EL (cell line): ENCODE results near the gene ITPR2.
"Not testable (repeated sequence)": the region's sequence is repeated elsewhere in the genome, so short reads cannot be mapped to it uniquely, and the experiment has no call there.

ENCODE experiments used
- DNase-seq: peaks from one replicate; pipeline ENCODE4 v3.0.0-alpha.2; 2016

Gene ITPR2

DNA sequence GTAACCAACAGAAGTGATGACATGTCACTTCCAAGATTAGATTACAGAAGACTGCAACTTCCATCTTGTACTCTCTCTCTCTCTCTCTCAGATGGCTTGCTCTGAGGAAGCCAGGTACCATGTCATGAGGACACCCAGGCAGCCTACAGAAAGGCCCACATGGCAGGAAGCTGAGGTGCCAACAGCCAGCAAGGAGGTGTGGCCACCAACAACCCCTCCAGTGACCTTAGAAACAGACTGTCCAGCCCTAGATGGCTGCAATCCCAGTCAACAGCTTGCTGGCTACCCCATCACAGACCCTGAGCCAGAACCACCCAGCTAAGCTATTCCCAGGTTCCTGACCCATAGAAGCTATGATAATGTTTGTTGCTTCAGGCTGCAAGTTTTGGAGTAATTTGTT lies 178.4 kb downstream of the ITPR2 start:
- DNase-seq, result no peak

DNA sequence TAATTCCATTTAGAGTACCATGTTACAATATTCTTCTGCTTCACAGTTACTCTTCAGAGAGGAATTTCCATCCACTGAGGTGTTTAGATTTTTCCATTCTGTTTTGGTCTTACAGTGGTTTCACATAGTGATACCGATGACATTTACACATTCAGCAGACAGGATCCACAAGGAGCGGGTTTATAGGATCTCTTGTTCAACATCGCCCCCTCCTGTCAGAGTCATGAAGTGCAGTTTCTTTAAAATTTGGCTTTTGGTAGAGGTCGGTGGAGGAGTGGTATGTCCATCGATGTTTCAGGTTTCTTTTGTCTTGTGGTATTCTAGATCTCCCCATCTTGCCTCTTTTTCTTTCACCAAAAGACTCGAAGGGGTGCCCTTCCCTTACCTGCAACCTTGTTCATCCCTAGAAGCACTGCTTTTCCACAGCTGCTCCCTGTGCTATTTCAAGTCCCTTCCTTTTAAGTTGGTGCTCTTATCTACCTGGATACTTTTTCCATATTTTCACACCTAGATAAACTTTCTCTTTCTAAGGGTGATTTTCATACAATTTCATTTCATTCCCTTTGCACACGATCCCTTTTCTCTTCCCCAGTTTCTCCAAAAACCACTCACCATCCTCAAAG lies 181.3 kb downstream of the ITPR2 start:
- DNase-seq, result peak; percentile 72

DNA sequence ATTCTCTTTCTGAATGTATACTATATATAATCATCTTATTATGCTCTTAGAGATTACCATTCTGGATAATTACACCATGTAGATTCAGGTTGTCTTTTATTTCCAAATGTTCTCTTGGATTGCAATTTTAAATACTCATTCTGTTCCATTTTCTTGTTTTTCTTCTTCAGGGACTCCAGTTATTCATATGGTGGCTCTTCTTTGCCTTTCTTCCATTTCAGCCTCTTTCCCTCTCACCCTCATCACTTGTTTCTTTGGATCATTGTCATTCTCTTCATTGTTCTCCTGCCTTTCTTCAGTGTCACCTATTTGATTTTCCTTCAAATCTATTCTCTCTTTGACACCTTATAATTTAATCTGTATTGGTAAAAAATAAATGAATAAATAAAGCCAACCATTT lies 182.0 kb downstream of the ITPR2 start:
- no peak for DNase-seq

DNA sequence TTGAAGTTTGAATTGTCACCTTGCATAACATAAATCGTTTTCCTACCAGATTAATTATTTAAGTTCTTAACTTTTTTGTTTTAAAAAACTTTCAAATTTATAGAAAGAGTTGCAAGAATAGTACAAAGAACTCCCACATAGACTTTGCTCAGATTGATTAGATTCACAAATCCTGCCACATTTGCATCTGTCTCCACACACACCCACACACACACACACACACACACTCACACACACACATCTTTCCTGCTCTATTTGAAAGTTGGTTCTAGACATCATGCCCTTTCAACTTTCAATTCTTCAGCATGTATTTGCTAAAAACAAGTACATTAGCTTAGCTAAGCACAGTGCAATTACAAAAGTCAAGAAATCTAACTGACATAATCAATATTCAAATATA lies 184.0 kb downstream of the ITPR2 start:
- no peak for DNase-seq

DNA sequence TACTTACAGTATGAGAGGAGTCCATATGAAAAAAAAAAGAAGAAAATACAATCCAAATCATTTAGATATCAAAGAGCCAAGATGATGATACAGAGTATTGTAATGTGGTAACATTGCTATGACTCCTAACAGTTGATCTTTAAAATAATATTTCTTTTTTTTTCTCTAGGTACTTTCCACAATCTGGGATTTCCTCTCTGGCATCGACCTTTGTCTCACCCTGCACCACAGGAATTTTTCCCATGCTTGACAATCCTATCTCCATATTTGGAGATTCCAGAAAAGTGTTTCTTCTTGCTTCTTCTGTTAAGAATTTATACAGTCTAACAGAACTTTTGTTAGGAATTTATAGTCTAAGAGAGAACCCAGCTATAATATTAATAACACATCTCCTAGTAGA lies 184.4 kb downstream of the ITPR2 start:
- DNase-seq, result peak; percentile 93

DNA sequence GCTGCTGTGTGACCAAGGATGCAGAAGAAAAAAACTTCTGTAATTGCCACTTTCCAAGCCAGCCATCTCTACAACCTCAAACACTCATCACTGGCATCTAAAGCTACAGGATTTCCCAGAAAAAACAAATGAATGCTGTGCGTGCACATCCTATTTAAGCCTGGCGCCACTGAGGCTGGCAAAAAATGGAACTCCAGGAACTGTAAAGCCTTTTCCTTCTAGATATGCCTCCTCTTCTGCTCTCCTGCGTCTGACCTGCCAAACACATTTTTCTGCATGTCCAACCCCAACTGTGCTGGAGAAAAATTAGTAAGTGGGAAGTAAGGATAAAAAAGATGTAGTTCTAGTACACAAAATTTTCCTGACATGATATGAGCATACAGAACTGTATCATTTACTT lies 184.9 kb downstream of the ITPR2 start:
- DNase-seq, result no peak

DNA sequence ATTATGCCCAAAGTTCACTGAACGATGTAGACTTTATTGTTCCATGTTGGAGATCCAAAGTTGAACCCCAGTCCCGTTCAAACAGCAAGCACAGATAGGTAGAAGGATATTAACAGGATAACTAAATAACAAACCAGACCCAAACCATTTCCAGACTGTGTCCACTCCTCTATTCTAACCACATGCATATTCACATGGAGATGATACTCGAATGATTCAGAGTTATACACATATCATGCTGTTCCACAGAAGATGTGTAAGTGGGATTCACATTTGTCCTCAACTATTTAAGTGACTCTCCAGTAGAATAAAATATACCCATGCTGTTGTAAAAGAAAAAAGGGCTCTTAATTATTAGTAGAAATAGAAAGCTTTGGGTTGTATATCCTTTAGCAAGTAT lies 185.9 kb downstream of the ITPR2 start:
- DNase-seq, result no peak

DNA sequence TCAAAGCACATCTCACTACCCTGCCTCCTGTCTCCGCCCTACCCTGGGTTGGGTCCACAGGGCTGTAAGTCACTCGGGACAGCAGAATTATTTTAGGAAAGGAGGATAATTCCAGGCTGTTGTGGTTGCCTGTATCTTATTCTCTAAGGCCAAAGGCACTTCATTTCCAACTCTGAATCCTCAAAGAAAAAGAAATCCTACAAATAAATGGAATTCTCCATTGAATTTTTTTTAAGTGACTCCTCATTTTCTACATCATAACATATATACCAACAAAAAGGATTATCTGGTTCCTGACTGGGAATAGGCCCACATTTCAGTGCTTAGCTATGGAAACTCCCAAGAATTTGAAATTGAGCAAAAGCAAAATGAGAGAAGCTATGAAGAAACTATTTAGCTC lies 186.4 kb downstream of the ITPR2 start:
- DNase-seq, result no peak

DNA sequence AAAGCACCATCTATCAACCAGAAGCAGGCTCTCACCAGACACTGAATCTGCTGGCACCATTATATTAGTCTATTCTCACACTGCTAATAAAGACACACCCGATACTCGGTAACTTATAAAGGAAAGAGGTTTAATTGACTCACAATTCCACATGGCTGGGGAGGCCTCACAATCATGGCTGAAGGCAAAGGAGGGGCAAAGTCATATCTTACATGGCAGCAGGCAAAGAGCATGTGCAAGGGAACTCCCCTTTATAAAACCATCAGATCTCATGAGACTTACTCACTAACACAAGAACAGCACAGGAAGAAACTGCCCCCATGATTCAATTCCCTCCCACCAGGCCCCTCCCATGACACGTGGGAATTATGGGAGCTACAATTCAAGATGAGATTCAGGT lies 188.6 kb downstream of the ITPR2 start:
- not testable (repeated sequence) for DNase-seq

DNA sequence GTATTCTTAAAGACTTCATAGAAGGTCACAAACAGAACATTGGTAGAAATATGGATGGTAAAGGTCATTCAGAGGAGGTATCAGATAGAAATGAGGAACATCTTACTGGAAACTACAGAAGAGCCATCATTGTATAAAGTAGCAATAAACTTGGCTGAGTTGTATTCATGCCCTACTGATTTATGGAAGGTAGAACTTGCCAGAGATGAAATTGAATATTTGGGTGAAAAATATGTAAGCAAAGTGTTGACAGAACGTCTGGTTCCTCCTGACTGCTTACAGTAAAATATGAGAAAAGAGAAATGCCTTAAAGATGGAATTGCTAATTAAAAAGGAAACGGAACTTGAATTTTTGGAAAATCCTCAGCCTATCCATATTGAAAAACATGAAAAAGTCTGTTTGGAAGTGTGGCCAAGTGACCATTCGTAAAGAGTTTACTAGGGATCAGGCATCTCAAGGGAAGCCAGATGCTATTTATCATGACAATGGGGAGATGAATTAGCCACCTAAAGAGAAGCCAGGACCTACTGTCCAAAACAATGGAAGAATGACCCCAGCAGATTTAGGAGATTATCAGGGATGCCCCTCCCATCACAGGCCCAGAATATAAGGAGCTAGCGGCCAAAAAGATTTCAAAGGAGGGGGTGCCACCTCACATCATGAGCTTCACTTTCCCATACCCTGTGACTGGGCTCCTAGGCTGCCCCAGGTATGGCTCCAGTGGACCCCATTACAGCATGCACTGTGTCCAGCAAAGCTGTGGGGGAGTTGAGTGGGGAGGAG lies 189.3 kb downstream of the ITPR2 start:
- no peak for DNase-seq

DNA sequence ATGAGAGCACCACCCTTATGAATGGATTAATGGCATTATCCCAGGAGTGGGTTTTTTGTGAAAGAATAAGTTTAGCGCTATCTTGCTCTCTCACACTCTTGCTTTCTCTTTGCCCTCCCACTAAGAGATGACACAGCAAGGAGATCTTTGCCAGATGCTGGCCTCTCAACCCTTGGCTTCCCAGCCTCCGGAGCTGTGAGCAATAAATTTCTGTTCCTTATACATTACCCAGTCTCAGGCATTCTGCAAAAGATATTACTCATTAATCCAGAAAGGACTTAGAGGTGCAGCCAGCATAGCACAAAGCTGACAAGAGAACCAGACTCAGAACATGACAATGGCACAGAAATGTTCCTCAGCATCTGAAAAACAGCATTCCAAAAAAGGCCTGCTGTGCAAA lies 190.6 kb downstream of the ITPR2 start:
- DNase-seq, result no peak

DNA sequence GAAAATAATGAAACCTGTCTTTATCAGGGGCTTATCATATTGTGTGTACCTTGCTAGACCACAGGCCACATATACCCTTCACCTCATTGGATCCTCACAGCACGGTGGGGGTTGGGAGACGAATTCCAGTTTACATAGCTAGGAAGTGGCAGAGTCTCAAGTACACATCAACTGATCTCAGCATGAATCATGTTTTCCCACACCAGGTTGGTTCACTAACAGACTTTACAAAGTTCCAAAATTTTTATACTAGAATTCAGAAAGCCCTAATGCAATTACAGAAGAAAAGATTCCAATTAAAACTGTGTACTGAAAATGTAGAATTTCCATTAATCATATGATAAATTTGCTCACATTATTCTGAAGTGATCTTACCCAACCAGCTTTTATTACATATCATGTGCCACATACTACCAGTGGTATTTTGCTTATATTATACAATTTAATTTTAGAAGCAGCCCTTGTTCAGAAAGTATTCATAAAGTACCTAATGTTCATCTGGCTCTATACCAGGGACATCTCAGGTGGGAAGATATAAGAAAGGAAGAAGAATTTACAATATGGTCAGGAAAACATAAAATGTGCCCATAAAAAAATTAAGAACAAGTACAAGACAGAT lies 196.2 kb downstream of the ITPR2 start:
- peak; percentile 63 for DNase-seq

DNA sequence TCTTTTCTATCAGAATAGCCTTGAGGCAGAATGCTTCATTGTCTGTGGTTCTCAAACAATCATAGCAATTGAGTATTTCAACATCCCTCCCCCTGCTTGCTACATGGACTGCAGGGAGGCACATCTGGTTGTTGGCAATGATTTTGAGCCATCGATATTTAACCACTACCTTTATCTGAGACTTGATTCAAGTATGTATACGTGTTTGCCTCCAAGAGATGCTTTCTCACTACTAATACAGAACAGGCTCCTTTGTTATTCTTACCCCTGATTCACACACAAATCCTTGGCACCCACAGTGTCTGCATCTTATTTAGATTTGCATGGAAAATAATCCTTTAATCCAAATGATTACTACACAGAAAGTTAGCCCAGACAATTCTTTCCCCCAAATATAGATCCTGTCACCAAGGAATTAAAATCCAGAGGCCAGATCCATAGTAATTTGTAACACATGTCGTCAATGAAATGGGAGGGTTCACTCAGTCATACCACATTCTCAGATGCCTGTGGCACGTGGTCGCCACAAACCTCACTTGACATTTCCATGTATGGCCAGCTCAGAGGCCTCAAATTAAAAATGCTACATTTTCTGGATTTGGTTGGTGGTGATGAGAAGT lies 199.3 kb downstream of the ITPR2 start:
- peak; percentile 73 for DNase-seq

DNA sequence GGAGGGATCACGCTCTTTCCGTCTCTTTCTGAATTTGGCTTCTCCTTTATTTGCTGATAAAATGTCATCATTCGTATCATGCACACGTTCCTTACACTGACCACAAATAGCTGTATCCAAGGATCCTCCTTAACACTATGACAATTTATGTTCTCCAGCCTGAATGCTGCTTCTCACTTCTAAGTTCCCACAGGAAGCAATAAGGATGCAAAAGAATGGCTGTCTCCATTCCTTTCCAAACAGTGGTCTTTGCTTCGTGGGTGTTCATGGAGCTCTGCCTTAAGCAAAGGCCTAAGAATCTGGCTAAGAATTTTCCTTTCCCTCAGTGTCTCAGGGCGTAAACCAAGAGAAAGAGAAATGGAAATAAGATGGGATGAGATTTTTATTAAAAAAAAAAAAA lies 200.2 kb downstream of the ITPR2 start:
- no peak for DNase-seq

DNA sequence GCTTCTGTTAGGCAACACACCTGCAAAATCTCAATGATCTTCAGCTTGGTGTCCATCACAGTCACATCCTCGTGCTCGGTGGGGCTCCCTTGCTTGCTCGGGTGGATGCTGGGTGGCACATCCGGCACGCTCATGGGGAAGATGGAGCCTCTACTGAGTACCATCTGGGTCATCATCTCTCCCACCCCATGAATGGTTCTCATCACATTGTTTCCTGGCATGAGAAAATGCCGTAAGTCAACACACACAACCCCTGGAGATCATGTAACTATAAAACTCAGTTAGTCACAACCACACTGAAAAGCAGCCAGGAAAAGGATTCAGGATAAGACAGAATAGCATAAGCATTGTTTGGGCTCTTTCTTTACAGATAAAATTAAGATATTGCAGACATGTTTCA lies 201.1 kb downstream of the ITPR2 start:
- DNase-seq, result no peak

DNA sequence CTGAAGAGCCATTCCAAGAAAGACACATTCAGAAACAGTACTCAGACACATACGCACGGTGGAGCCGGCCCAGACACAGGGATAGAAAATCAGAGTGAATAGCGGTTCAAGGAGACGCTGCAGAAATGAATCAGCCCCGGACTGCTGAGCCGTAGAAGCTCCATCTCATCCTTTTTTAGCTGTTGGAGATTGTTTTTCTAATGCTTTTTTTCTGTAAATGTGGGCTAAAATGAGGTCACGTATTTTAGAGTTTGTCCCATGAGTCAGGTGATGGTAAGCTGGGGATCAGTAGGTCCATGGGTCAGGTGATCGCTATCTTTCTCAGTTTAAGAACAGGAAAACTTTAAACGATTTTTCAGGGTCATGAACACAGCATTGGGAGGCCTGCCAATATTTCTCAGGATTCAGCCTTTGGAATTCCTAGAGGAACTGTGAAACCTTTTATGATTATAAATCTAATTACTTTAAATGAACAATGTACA lies 202.4 kb downstream of the ITPR2 start:
- DNase-seq, result peak; percentile 91

DNA sequence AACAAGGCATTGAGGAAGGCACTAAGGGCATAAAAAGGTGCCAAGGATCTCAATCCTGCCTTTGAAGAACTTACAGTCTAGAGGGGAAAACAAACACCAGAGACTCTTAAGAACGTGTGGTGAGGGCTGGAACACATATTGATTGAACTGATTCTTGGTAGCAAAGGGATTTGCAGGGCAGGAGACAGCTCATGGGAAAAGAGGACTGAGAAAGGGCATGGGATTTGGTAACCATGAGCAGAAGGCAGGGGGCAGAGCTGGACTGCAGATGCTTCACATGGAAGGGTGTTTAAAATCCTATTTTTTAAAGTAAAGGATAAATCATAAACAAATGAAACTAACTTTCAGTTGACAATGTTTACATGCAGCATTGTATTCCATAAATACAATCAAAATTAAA lies 203.1 kb downstream of the ITPR2 start:
- peak; percentile 44 for DNase-seq

DNA sequence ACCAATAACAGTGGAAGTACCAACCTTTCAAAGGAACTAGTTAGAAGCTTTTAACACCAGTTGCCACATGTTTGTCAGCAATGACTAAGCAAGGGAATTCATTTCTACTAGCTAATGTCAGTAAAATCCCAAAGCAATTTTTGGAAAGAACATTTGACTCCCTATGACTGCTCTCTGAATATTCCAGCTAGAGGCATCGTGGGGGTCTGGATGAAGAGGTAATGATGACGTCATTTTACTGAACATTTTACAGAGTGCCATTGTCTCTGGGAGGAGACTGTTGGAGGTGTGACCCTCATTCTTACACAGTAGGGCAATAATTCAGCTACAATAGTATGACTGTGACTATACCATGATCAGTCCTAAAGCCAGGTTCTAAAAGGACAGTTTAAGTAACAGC lies 204.8 kb downstream of the ITPR2 start:
- no peak for DNase-seq

DNA sequence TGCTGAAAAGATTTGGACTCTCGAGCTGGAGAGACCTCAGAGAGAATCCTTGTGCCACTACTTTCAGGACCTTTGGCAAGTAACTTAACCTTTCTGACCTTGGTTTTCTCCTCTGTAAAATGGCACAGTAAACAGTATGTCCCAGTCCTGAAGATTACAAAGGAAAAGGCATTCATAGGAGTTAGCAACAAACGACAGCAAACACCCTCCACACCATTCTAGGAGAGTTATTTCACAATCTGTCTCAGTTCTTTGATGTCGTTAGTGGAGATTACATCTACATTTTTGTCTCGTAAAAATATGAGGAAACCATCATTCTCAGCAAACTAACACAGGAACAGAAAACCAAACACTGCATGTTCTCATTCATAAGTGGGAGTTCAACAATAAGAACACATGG lies 205.7 kb downstream of the ITPR2 start:
- no peak for DNase-seq

DNA sequence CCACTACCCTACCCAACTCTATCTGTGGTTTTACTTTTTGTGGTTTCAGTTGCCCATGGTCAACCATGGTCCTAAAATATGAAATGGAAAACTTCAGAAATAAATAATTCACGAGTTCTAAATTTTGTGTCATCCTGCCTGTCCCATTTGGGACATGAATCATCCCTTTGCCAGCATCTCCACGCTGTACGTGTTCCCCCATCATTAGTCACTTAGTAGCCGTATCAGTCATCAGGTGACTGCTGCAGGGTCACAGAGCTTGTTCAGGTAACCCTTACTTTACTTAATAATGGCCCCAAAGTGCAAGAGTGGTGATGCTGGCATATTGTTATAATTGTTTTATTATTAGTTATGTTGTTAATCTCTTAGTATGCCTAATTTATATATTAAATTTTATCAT lies 209.9 kb downstream of the ITPR2 start:
- no peak for DNase-seq

DNA sequence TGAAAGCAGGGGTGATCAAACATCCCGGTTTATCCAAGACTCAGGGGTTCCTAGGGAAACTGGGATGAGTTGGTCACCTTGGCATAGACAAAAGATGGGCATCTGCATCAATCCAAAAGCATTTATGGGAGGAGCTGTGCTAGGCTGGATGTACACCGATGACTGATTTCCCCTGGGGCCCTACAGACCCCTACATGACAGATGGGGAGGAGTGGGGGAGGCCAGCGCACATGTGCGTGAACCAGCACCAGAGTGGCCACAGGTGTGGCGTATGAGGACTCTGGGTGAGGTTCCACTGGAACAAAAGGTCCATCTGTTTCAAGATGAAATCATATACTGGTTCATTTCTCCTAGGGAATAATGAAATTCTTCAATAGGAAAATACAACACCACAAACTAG lies 210.4 kb downstream of the ITPR2 start:
- DNase-seq, result no peak

DNA sequence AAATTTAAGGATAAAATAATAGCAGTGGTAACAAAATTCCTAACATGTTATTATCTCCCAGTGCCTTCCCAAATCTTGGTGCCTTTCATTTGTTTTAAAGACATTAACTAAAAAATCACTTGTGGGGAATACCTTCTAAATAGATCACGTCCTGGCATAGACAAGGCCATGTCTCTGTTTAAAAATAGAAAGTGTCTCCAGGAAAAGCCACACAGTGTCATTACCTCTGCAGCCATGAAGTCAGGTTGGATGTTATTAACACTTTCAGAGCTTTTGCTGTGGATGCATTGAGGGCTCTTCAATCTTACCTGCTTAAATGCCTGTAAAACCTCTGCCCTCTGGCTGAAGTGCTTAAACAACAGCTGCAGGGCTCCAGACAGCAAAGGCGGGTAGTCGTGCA lies 211.1 kb downstream of the ITPR2 start:
- no peak for DNase-seq

DNA sequence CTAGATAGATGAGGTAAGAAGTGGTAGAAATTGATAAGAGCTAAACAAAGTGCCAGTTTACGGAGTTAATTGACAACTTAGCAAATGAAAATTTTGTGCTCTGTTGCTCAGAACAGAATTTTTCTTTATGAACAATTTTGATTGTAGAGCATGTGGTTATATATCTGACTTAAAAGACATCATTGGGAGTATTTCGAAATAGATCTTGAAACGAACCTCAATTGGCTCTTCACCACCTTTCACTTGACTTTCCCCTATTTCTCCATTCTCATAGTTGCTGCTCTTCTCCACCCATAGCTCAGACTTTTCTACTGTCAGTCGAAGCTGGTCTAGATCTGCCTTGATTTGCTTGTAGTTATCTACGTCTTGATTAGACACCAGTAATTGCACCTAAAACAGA lies 212.1 kb downstream of the ITPR2 start:
- no peak for DNase-seq

DNA sequence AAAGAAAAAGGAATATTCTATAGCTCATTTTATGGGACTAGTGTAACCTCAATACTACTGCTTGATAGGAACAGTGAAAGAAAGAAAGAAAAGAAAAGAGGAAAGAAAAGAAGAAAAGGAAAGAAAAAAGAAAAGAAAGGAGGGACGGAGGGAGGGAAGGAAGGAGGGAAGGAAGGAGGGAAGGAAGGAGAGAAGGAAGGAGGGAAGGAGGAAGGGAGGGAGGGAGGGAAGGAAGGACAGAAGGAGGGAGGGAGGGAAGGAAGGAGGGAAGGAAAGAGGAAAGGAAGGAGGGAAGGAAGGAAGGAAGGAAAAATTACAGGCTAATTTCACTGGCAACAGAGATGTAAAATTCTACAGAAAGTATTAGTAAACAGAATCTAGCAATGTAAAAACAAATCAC lies 215.5 kb downstream of the ITPR2 start:
- no peak for DNase-seq
